GM19240 (cell line): ENCODE measurements around the gene ITPRIP.

Experiments
- DNase-seq: peaks from one replicate; pipeline ENCODE4 v3.0.0; 2011; ENCODE audit warnings: low spot score; ENCODE audit not compliant: insufficient read length

ITPRIP gene

GRCh38 chr10:104326991-104327610 is 11.2 kb downstream of the ITPRIP start:
- DNase-seq, result no peak

- DNase-seq, result no peak
Observed at GRCh38 chr10:104325436-104326435, 12.5 kb downstream of the ITPRIP start.

GRCh38 chr10:104324931-104325330 is 13.3 kb downstream of the ITPRIP start:
- DNase-seq, result no peak

GRCh38 chr10:104324221-104324686 is 14.0 kb downstream of the ITPRIP start:
- DNase-seq, result no peak

- DNase-seq, result no peak
Observed at GRCh38 chr10:104323760-104324201, 14.5 kb downstream of the ITPRIP start.

- DNase-seq, result no peak
Observed at GRCh38 chr10:104323085-104323484, 15.2 kb downstream of the ITPRIP start.

- no peak for DNase-seq
Observed at GRCh38 chr10:104322416-104322782, 15.9 kb downstream of the ITPRIP start.

GRCh38 chr10:104321725-104322415 is 16.4 kb downstream of the ITPRIP start:
- DNase-seq, result no peak

GRCh38 chr10:104321226-104321625 is 17.0 kb downstream of the ITPRIP start:
- no peak for DNase-seq

GRCh38 chr10:104318810-104319741 is 19.2 kb downstream of the ITPRIP start:
- no peak for DNase-seq

GRCh38 chr10:104318326-104318725 is 19.9 kb downstream of the ITPRIP start:
- DNase-seq, result no peak

GRCh38 chr10:104317726-104318299 is 20.5 kb downstream of the ITPRIP start:
- DNase-seq, result no peak

- no peak for DNase-seq
Observed at GRCh38 chr10:104317269-104317710, 21.0 kb downstream of the ITPRIP start.

GRCh38 chr10:104316321-104317099 is 21.8 kb downstream of the ITPRIP start:
- no peak for DNase-seq

GRCh38 chr10:104315486-104315921 is 22.8 kb downstream of the ITPRIP start:
- no peak for DNase-seq

GRCh38 chr10:104314591-104315485 is 23.4 kb downstream of the ITPRIP start:
- no peak for DNase-seq

GRCh38 chr10:104311184-104311720 is 27.0 kb downstream of the ITPRIP start:
- DNase-seq, result no peak
